GM18951 (cell line): ENCODE results near the gene BCL2L1.
"Not testable (repeated sequence)": the region's sequence is repeated elsewhere in the genome, so short reads cannot be mapped to it uniquely, and the experiment has no call there.

Experiments used
- POLR2A ChIP-seq: IDR thresholded peaks from 4 replicates; pipeline ENCODE4 v1.6.1; 2011; ENCODE audit warnings: mild to moderate bottlenecking; ENCODE audit not compliant: insufficient read length, insufficient read depth; ENCODE audit errors: extremely low read depth
- in situ Hi-C: fragments of 300-500 bp; cut with MboI; formaldehyde crosslinking; loops from one replicate; pipeline ENCODE4 v1.12.0; 2022; ENCODE audit warnings: low sequenced_read_pairs, mixed read lengths, inconsistent platforms; ENCODE audit not compliant: unreplicated experiment

BCL2L1 gene

DNA sequence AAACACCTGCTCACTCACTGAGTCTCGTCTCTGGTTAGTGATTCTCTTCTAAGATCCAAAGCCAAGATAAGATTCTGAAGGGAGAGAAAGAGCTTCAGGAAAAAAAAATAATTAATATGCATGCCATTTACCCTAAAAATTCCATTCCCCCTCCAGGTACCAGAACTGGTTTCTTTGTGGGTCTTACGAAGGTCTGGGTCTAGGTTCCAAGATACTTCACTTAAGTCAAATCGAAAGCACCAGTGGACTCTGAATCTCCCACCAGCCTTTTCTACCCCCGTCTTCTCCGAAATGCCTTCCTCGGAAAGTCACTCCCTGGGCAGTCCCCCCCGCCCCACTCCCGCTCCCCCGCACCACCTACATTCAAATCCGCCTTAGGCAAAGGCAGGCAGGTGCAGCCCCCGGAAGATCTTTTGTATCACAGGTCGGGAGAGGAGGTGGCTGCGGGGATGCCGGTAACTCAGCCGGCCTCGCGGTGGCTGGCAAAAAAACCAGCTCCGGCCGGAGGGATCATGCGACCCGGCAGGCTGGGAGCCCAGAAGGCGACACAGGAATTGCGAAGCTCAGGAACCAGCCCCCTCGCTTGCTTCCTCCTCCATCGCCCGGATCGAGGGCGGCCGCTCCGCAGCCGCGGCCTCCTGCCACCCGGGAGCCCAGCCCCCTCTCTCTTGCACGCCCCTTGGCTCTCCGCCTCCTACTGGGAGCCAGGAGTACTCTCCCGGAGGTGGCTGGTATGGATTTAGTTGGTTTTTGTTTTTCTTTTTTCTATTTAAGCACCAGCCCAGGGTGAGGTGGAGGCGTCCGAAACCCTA is at the start of gene BCL2L1:
TSS of gene BCL2L1 (minus strand) at position 612 of the 812 bp plus-strand sequence. CDS start 650 bp downstream, outside the sequence.
- in situ Hi-C loops = loop anchor here (10.0 kb wide), 1 partner anchor 168 kb away; no protein-coding TSS in a partner anchor
- TF ChIP-seq POLR2A = peak; percentile 62

GRCh38 chr20:31770243-31770642 is 47.6 kb upstream of the BCL2L1 start:
- in situ Hi-C loops = no loop called here

DNA sequence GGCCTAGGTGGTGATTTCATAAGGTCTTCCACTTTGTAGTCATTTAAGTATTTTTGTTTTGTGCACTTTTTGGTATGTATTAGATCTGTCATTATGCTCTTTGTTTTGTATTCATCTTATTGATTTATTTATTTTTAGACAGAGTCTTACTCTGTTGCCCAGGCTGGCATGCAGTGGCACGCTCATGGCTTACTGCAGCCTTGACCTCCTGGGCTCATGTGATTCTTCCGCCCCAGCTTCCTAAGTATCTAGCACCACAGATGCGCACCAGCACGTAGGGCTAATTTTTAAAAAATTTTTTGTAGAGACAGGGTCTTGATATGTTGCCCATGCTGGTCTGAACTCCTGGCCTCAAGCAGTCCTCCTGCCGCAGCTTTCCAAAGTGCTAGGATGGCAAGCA is 47.0 kb upstream of the BCL2L1 start:
- in situ Hi-C loops = no loop called here
- TF ChIP-seq POLR2A = no peak

More at GRCh38 chr20:31770243-31770642, 47.6 kb upstream of the BCL2L1 start:
- TF ChIP-seq POLR2A = no peak

DNA sequence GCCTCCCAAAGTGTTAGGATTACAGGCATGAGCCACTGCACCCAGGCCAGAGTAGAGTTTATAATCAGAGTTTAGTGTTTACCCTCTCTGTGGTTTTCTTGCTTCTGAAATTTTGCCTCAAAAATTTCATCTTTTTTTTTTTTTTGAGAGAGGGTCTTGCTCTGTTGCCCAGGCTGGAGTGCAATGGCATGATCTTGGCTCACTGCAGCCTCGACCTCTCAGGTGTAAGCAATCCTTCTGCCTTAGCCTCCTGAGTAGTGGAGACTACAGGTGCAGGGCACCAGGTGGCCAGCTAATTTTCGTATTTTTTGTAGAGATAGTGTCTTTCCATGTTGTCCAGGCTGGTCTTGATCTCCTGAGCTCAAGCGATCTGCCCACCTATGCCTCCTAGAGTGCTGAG is 45.1 kb upstream of the BCL2L1 start:
- TF ChIP-seq POLR2A = no peak
- in situ Hi-C loops = no loop called here

DNA sequence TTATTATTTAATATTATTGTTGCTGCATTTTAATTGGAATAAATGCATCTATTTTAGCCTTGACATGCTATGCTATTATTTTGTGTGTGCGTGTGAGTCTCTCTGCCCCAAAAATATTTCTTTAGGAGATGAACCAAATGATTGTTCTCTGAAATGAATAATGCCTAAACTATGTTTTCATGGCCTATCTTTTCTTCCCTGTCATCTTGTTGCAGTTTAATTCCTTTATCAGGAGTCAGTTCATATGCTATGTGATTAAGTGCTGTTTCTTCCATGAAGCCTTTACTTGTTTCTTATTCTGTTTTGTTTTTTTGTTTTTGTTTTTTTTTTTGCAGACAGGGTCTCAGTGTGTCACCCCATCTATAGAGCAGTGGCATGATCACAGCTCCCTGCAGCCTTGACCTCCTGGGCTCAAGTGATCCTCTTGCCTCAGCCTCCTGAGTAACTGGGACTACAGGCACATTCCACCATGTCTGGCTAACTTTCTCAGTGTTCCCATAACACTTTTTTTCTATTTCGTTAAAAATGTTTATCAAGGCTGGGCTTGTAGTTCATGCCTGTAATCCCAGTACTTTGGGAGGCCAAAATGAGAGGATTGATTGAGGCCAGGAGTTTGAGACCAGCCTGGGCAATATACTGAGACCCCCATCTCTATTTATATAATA is 42.1 kb upstream of the BCL2L1 start:
- in situ Hi-C loops = no loop called here

DNA sequence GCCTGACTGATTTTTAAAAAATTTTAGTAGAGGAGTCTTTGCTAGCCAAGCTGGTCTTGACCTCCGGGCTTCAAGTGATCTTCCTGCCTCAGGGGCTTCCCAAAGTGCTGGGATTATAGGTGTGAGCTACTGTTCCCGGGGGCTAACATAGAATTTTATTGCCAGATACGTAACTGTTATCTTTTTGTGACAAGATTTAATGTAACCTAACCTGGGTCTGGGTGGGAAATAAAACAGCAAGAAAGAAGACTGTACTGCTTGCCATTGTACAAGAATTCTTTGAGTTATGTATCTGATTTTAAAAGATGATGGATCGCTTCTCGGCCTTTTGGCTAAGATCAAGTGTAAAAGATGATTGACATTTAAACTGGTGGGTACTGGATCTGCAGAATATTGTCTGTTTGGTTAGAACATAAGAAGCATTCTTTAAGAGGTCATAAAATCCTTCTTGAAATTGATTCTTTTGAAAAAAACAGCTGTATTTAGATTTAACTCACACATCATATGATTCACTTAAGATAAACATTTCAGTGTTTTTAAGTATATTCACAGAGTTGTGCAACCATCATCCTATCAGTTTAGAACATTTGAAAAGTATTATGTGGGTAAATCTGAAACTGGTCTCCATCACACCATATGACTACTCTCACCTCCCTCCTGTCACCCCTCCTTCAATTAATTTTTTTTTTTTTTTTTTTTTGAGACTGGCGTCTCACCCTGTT is 38.0 kb upstream of the BCL2L1 start:
- TF ChIP-seq POLR2A = no peak
- in situ Hi-C loops = no loop called here

More for the DNA sequence above, 42.1 kb upstream of the BCL2L1 start:
- no peak for TF ChIP-seq POLR2A

DNA sequence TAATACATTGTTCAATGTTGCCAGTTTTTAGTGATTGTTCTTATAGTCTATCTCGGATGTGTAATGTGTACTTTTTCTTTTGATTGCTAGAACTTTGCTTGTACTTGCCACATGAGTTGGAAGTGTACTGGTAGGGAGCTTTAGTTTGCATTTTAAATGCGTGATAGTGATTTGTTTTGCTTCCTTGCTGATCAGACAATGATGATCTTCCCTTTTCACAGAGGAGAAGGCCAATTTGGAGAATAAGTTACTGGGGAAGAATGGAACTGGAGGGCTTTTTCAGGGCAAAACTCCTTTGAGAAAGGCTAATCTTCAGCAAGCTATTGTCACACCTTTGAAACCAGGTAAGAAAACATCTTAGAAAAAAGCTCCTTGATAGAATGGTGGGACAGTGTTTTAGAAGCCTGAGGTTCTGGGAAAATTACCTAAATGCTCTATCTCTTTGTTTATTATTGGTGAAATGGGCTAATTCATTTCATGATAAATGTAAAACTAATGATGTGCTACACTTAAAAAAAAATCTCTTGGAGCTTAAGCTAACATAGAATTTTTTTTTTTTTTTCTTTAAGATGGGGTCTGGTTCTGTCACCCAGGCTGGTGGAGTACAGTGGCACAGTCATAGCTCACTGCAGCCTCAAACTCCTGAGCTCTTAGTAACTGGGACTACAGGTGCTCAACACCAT is 37.3 kb upstream of the BCL2L1 start:
- in situ Hi-C loops = no loop called here
- no peak for TF ChIP-seq POLR2A

DNA sequence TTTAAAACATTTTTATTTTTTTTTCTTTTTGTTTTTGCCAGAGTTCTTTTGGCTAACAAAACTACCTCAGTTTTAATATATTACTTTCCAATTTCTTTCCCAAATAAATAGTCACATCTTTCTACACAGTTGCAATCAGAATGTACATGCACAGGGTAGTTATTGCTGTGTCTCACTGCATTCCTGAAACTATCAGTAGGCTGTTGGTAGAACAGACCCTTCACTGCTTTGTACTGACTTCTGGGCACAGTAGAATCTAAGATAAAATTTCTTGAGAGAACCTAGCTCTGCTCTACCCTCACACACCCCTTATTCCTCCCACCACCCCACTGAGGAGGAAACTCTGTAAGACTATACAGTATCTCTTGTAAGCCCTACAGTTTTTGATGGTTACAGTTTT is 36.3 kb upstream of the BCL2L1 start:
- in situ Hi-C loops = no loop called here
- no peak for TF ChIP-seq POLR2A

DNA sequence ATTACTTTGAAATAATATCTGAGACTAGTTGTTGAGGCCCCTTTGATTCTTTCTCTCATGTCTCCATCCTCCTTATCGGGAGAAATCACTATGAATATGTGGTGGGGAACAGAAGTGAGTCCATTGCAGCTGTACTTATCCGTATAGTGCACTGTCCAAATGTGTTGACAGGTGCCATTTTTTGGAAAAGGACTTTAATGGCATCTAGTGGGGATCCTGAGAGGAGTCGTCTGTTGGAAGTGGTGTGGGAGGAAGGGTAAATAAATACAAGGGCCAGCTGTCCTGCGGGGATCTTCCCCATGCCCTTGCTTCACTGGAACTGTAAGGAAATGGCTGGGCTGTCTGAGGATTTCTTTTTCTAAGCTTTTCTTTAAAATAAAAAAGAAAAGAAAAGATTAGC is 35.9 kb upstream of the BCL2L1 start:
- TF ChIP-seq POLR2A = no peak
- in situ Hi-C loops = no loop called here

GRCh38 chr20:31757254-31757653 is 34.6 kb upstream of the BCL2L1 start:
- TF ChIP-seq POLR2A = no peak
- in situ Hi-C loops = no loop called here

GRCh38 chr20:31751126-31751525 is 28.5 kb upstream of the BCL2L1 start:
- no peak for TF ChIP-seq POLR2A
- in situ Hi-C loops = no loop called here

GRCh38 chr20:31749223-31749622 is 26.6 kb upstream of the BCL2L1 start:
- in situ Hi-C loops = no loop called here
- TF ChIP-seq POLR2A = no peak

DNA sequence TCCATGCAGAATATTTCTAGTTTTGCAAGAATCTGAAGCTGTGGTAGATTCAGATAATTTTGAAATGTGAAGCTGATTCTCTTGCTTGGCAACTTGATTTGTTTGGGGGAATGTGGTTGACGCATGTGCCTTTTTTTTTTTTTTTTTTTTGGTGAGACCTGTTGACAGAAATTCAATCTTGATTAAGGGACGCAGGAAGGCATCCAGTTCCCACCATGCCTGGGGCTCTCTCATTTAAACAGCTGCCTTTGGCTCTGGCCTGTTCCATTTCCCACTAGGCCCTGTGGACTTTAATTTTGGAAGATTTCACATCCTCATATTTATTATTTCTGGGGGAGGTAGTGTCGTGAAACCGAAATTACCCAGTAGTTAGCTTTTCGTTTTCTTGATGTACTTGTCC is 25.0 kb upstream of the BCL2L1 start:
- in situ Hi-C loops = no loop called here
- TF ChIP-seq POLR2A = no peak

- in situ Hi-C loops = not testable (repeated sequence)
Observed at GRCh38 chr20:31747028-31747427, 24.4 kb upstream of the BCL2L1 start.
